Hematopoietic multipotent progenitor cell treated with erythropoietin and hydrocortisone succinate and interleukin-3 and kit ligand, for 17 days (in vitro differentiated cells): ENCODE data around the gene TMEM129.

Experiments
- DNase-seq: peaks from one replicate; pipeline ENCODE4 v3.0.0-alpha.2; 2015; ENCODE audit warnings: low spot score

Gene TMEM129

DNA sequence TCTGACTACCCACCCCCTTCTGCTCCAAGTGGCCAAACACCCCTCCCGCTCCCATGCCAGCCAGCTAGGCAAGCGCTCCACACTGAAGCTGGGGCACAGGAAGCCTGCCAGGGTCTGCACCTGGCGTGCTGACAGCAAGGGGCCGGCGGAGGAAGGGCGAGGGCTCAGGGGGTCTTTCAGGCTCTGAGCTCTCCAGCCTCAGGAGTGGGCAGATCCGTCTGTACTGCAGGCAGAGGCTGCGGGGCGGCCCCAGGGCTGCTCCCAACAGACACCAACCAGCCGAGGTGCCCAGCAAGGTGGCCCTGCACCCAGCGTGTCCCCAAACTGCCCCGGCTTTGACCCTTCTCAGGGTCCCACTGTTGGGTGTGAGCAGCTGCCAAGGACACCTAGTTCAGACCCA is 51.9 kb downstream of the TMEM129 start:
- DNase-seq, result no peak

DNA sequence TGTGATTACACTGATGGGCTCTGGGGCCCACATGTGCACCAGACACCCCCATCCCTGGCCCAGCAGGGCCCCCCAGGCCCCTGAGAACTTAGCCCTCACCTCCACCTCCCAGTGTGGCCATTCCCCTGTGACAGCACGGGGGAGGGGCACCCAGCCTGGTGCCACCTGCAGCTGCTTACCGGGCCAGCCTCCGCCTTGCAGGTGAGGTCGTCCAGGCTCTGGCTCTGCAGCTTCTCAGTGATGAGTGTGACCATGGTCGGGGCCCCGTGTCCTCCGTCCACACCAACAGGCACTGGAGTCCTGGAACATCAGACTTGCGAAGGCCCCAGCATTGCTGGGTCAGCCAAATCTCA is 52.7 kb downstream of the TMEM129 start:
- DNase-seq, result no peak

DNA sequence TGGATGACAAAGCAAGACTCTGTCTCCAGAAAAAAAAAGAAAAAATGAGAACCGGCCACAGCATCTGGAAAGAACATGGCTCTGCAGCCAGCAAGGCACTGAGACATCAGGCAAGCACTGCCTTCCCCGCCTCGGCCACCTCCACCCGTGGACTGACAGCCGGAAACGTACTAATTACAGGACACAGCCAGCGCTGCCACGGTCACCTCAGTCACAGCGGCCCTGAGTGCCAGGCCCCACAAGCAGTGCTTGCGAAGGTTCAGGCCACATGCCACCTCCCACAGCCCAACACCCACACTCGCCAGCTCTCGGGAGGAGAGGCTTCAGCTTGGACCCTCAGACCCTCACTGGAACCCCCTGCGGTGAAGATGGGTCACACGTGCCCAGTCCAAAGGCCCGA is 53.9 kb downstream of the TMEM129 start:
- DNase-seq, result no peak

DNA sequence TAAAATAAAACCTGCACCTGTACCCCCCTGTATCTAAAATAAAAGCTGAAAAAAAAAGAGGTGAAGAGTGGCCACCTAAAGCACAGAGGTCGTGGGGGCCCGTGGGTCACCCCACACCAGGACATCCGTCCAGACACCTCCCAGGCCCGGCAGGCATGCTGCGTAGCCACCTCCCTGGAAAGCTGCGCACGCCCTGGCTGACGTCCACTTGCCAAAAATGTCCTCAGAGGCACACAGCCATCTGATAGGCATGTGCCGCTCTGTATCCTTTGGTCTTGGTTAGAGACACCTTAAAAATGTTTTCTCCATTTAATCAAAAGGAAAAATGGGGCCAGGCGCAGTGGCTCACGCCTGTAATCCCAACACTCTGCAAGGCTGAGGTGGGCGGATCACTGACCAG is 54.7 kb downstream of the TMEM129 start:
- DNase-seq, result no peak
